ENCODE measurements around the gene ARPC1A. TPM values are rescaled to one million over a fixed set of nuclear protein-coding genes. Genes with fewer than 3 reads are reported as not detected.

The ARPC1A gene
- total and polyA plus RNA-seq, 2 of the 8 experiments (the other 6 are each of a cell fraction or from before 2014, with no cell fraction given): 123 to 155 TPM

- TF ChIP-seq SAP30 (IDR thresholded peaks at IDR 0.05; ENCODE audit: insufficient read depth, insufficient replicate concordance, low read length) (no peak), POLR2AphosphoS5 (IDR thresholded peaks at IDR 0.05; ENCODE audit: low read depth, low read length) (no peak), TBP (IDR thresholded peaks at IDR 0.05; ENCODE audit: low read depth, low read length) (no peak), SIRT6 (IDR thresholded peaks at IDR 0.05; ENCODE audit: low read length) (no peak), EP300 (IDR thresholded peaks at IDR 0.05; ENCODE audit: borderline replicate concordance in 1 of 2, low read depth in 2 of 2, low read length in 2 of 2) (no peak), CREB1 (IDR thresholded peaks at IDR 0.05) (no peak), GTF2F1 (IDR thresholded peaks at IDR 0.05; ENCODE audit: borderline replicate concordance, low read depth, low read length) (no peak)
Measured at GRCh38 chr7:99287779-99288534, 37.7 kb upstream of the ARPC1A start (continued).
